ENCODE results near the gene RNF223.

- TF ChIP-seq EP300 (IDR thresholded peaks at IDR 0.05): no peak
- TF ChIP-seq CTCF (IDR thresholded peaks at IDR 0.05): no peak
- TF ChIP-seq POLR2A (IDR thresholded peaks at IDR 0.05): no peak
These were observed 1.2 kb upstream of the RNF223 start for GRCh38 chr1:1075148-1075935.

Data from tibial nerve (tissue), 4 donors.